ENCODE results near the gene LRP3. TPM values are rescaled to one million over a fixed set of nuclear protein-coding genes. Genes with fewer than 3 reads are reported as not detected.
A peak's percentile ranks its signal among the peaks of the same experiment; 100 is the strongest.

The LRP3 gene
- total RNA-seq, 1 experiment from 2014 or later: 20.4 TPM

DNA sequence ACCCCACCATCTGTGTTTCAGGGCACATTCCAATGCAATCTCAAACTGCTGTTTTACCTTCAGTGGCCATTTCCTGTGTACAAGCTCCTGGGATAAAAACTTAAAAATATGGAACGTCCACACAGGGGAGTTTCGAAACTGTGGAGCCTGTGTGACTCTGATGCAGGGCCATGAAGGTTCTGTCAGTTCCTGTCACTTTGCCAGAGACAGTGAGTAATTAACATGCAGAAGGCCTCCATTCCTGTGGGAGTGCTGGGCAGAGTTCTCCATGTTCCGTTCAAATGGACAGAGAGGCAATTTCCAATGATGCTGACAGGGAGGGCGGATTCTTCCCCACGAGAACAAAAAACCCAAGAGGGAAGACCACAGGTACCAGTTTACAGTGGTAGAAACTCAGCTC, 37.8 kb upstream of the LRP3 start:
- H3K27ac ChIP-seq (ENCODE audit: low read length): no peak overlapping the region
- H3K4me1 ChIP-seq (ENCODE audit: insufficient read depth, low read length): no peaks in the 10 kb centered on the region
- no peaks in the 10 kb centered on the region for H3K79me2 ChIP-seq (ENCODE audit: low read length)
- ATAC-seq: no peak
- H3K36me3 ChIP-seq (ENCODE audit: low read depth, low read length): no peaks in the 10 kb centered on the region
- POLR2A ChIA-PET (ENCODE audit: unreplicated experiment): no interaction called here
- TF ChIP-seq EZH2 (IDR thresholded peaks at IDR 0.05; ENCODE audit: low read length, unreplicated experiment): no peak
- peak; percentile 11 for DNase-seq
- no peaks in the 10 kb centered on the region for H4K20me1 ChIP-seq (ENCODE audit: low read length)
- no peak overlapping the region for H3K4me2 ChIP-seq (ENCODE audit: low read length)
- intact Hi-C loops (cut with micrococcal nuclease): no loop called here
- H3K9ac ChIP-seq (ENCODE audit: low read length): no peak overlapping the region
- H3K9me2 ChIP-seq (replicated peaks; ENCODE audit: low read length): no peaks in the 10 kb centered on the region
- no TSS peak for BruUV-seq (replicated peaks)
- no peak overlapping the region for H3K4me3 ChIP-seq (ENCODE audit: low read length)
- no peak overlapping the region for H2AFZ ChIP-seq (ENCODE audit: low read length)
- CTCF ChIA-PET: no interaction called here
- H3K9me3 ChIP-seq (ENCODE audit: low read length): no peaks in the 10 kb centered on the region
- H3K27me3 ChIP-seq (ENCODE audit: low read length): no peaks in the 10 kb centered on the region
- no peaks in the 10 kb centered on the region for H3F3A ChIP-seq (ENCODE audit: low read length, unreplicated experiment)

DNA sequence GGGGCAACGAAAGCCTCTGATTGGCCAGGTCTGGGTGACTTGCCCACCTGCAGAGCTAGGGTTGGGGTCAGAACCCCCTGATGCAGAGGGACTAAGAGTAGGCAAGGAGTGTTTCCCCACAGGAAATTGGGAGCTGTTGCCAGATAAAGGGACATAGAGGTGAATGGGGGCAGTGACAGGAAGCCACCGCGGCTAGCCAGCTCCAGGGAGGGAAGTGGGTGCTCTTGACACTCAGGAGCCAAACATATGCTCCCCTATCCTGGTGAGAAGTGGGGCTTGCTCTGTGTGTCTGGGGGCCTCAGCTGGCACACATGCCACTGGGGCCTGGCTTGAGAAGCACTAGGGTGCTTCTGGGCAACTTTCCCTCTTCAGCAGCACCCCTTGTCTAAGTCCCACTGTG, 36.2 kb upstream of the LRP3 start:
- Histone ChIP-seq H4K20me1 (ENCODE audit: low read length) (no peaks in the 10 kb centered on the region), H3K79me2 (ENCODE audit: low read length) (no peaks in the 10 kb centered on the region), H3K4me3 (ENCODE audit: low read length) (no peak overlapping the region), H3K4me1 (ENCODE audit: insufficient read depth, low read length) (no peaks in the 10 kb centered on the region), H3K9me2 (replicated peaks; ENCODE audit: low read length) (no peaks in the 10 kb centered on the region), H2AFZ (ENCODE audit: low read length) (no peak overlapping the region), H3K9me3 (ENCODE audit: low read length) (no peaks in the 10 kb centered on the region), H3F3A (ENCODE audit: low read length, unreplicated experiment) (no peaks in the 10 kb centered on the region), H3K9ac (ENCODE audit: low read length) (no peak overlapping the region), H3K27ac (ENCODE audit: low read length) (no peak overlapping the region), H3K36me3 (ENCODE audit: low read depth, low read length) (no peaks in the 10 kb centered on the region), H3K4me2 (ENCODE audit: low read length) (no peak overlapping the region), H3K27me3 (ENCODE audit: low read length) (no peaks in the 10 kb centered on the region)
- CTCF ChIA-PET: no interaction called here
- TF ChIP-seq, protein P1, sequence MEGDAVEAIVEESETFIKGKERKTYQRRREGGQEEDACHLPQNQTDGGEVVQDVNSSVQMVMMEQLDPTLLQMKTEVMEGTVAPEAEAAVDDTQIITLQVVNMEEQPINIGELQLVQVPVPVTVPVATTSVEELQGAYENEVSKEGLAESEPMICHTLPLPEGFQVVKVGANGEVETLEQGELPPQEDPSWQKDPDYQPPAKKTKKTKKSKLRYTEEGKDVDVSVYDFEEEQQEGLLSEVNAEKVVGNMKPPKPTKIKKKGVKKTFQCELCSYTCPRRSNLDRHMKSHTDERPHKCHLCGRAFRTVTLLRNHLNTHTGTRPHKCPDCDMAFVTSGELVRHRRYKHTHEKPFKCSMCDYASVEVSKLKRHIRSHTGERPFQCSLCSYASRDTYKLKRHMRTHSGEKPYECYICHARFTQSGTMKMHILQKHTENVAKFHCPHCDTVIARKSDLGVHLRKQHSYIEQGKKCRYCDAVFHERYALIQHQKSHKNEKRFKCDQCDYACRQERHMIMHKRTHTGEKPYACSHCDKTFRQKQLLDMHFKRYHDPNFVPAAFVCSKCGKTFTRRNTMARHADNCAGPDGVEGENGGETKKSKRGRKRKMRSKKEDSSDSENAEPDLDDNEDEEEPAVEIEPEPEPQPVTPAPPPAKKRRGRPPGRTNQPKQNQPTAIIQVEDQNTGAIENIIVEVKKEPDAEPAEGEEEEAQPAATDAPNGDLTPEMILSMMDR (conservative IDR thresholded peaks at IDR 0.05; ENCODE audit: low read depth, low read length): no peak
- TF ChIP-seq EZH2 (IDR thresholded peaks at IDR 0.05; ENCODE audit: low read length, unreplicated experiment): no peak
- no peak for TF ChIP-seq EZH2phosphoT487 (IDR thresholded peaks at IDR 0.05; ENCODE audit: borderline replicate concordance, low read length)
- POLR2A ChIA-PET (ENCODE audit: unreplicated experiment): no interaction called here
- no TSS peak for BruUV-seq (replicated peaks)
- ATAC-seq (no peak), DNase-seq (no peak)
- intact Hi-C loops (cut with micrococcal nuclease): no loop called here

DNA sequence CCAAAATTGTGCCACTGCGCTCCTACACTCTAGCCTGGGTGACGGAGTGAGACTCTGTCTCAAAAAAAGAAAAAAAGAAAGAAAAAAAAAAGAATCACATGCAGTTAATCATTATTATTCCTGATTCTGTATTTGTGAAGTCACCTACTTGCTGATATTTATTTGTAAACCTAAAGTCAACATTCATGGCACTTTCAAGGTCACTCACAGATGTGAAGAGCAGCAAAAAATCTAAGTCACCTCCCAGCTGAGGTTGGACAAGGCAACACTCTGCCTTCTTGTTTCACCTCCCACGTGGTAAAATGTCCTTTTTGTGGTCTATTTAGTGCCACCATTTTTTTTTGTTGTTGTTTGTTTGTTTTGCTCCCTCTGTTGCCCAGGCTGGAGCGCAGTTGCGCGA, 35.8 kb upstream of the LRP3 start:
- Histone ChIP-seq H3K9me3 (ENCODE audit: low read length) (no peaks in the 10 kb centered on the region), H4K20me1 (ENCODE audit: low read length) (no peaks in the 10 kb centered on the region), H3K4me2 (ENCODE audit: low read length) (no peak overlapping the region), H3K9me2 (replicated peaks; ENCODE audit: low read length) (no peaks in the 10 kb centered on the region), H3K79me2 (ENCODE audit: low read length) (no peaks in the 10 kb centered on the region), H2AFZ (ENCODE audit: low read length) (no peak overlapping the region), H3F3A (ENCODE audit: low read length, unreplicated experiment) (no peaks in the 10 kb centered on the region), H3K4me3 (ENCODE audit: low read length) (no peak overlapping the region), H3K27me3 (ENCODE audit: low read length) (no peaks in the 10 kb centered on the region), H3K36me3 (ENCODE audit: low read depth, low read length) (no peaks in the 10 kb centered on the region), H3K4me1 (ENCODE audit: insufficient read depth, low read length) (no peaks in the 10 kb centered on the region), H3K9ac (ENCODE audit: low read length) (no peak overlapping the region), H3K27ac (ENCODE audit: low read length) (no peak overlapping the region)
- BruUV-seq (replicated peaks): no TSS peak
- CTCF ChIA-PET: no interaction called here
- ATAC-seq: no peak
- intact Hi-C loops (cut with micrococcal nuclease): no loop called here
- TF ChIP-seq EZH2phosphoT487 (IDR thresholded peaks at IDR 0.05; ENCODE audit: borderline replicate concordance, low read length): no peak
- TF ChIP-seq, protein P1 (conservative IDR thresholded peaks at IDR 0.05; ENCODE audit: low read depth, low read length): no peak
- TF ChIP-seq EZH2 (IDR thresholded peaks at IDR 0.05; ENCODE audit: low read length, unreplicated experiment): no peak
- POLR2A ChIA-PET (ENCODE audit: unreplicated experiment): no interaction called here
- DNase-seq: no peak
